Breast epithelium (tissue), 4 donors: ENCODE data around the gene MAPK11. TPM values are rescaled to one million over a fixed set of nuclear protein-coding genes. Genes with fewer than 3 reads are reported as not detected.

Experiments used
- DNase-seq, 2 donors: peaks; one replicate each; pipeline ENCODE4 v3.0.0-alpha.2; 2019; ENCODE audit warnings: low spot score in 2 of 2
- H3K27ac ChIP-seq, 2 donors: fragments of 200-600 bp; sonication (generic) in 1 of 2; one replicate each; pipeline ENCODE4 v1.5.1; 2016 to 2019; ENCODE audit warnings: mild to moderate bottlenecking in 1 of 2
- H3K27me3 ChIP-seq, 2 donors: fragments of 200-600 bp; sonication (generic) in 1 of 2; one replicate each; pipeline versions ENCODE4 v1.5.1 to v1.6.0; 2017 to 2019; ENCODE audit warnings: control low read depth in 1 of 2, mild to moderate bottlenecking in 1 of 2
- H3K36me3 ChIP-seq: fragments of 200-600 bp; one replicate; pipeline ENCODE4 v1.5.1; 2019
- H3K4me1 ChIP-seq, 2 donors: fragments of 200-600 bp; sonication (generic); one replicate each; pipeline ENCODE4 v1.5.1; 2016 to 2019; ENCODE audit warnings: control low read depth in 1 of 2
- H3K4me3 ChIP-seq, 3 donors: fragments of 200-600 bp; sonication (generic); 1 replicate in 2 of 3; 2 replicates in 1 of 3; pipeline ENCODE4 v1.5.1; 2016 to 2019; ENCODE audit warnings: mild to moderate bottlenecking in 3 of 3, moderate library complexity in 2 of 3
- H3K9me3 ChIP-seq, 2 donors: fragments of 200-600 bp; sonication (generic) in 1 of 2; one replicate each; pipeline ENCODE4 v1.5.1; 2016 to 2019; ENCODE audit warnings: control low read depth in 1 of 2
- CTCF ChIP-seq, 3 donors: fragments of 450-650 bp; IDR thresholded peaks; one replicate each; pipeline ENCODE4 v1.5.1; 2016 to 2017; ENCODE audit warnings: antibody characterized with exemption in 3 of 3, mild to moderate bottlenecking in 3 of 3, moderate library complexity in 3 of 3
- POLR2A ChIP-seq: fragments of 450-650 bp; IDR thresholded peaks from one replicate; pipeline ENCODE4 v1.6.1; 2016; ENCODE audit warnings: antibody characterized with exemption, mild to moderate bottlenecking, moderate library complexity
- POLR2AphosphoS5 ChIP-seq, 3 donors: sonication (generic); formaldehyde crosslinking; IDR thresholded peaks; one replicate each; pipeline ENCODE4 v1.6.1; 2017; ENCODE audit warnings: antibody characterized with exemption in 3 of 3
- intact Hi-C: fragments of 100-400 bp; cut with DNase I; formaldehyde crosslinking; loops from one replicate; pipeline ENCODE4 v1.15.1; 2023; ENCODE audit warnings: low total_unique reads
- total RNA-seq, 3 donors: library from RNA; depleted of rRNA; stranded (reverse); fragments of >200 nt; gene quantifications; one replicate each; pipeline ENCODE4 v1.1.0, GENCODE V29; 2016

Gene MAPK11
- total RNA-seq, 3 donors from 2014 or later: 5.7 to 16.5 (median 13.4) TPM

DNA sequence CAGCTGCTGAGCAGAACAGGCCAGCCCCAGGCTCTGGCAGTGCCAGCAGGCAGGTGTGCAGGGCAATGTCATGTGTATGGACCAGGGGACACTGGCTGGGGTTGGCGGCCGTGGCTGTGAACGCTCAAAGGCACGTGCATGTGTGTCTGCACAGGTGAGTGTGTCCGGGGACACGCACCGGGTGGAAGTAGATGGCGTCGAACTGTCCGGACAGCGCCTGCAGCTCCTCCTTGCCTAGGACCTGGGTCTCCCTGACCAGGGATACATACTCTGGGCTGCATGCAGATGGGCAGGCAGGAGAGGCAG lies 20.0 kb downstream of the MAPK11 start:
- no peak for DNase-seq
- Histone ChIP-seq H3K9me3 (no peaks in the 10 kb centered on the region), H3K4me1 (peaks cover 17 to 18% of the 10 kb centered on the region in 2 donors), H3K4me3 (peak overlapping the region; percentile 71 to 74 (median 71)), H3K27me3 (no peaks in the 10 kb centered on the region), H3K27ac (no peak overlapping the region), H3K36me3 (no peaks in the 10 kb centered on the region)
- intact Hi-C loops: loop anchor here (10.0 kb wide), 1 partner anchor 255 kb away; the partner anchor contains the start of genes LMF2 and NCAPH2
- no peak for TF ChIP-seq POLR2AphosphoS5 (IDR thresholded peaks at IDR 0.05)
- TF ChIP-seq POLR2A: no peak
- no peak for TF ChIP-seq CTCF (IDR thresholded peaks at IDR 0.05)

- H3K4me3 ChIP-seq: peak overlapping the region in 1 of 3 donors; percentile 74
- peaks cover 17 to 18% of the 10 kb centered on the region in 2 donors for H3K4me1 ChIP-seq
- H3K27ac ChIP-seq: no peak overlapping the region
- DNase-seq: no peak
- intact Hi-C loops: loop anchor here (10.0 kb wide), 1 partner anchor 255 kb away; the partner anchor contains the start of genes LMF2 and NCAPH2
- no peaks in the 10 kb centered on the region for H3K27me3 ChIP-seq
- no peak for TF ChIP-seq CTCF (IDR thresholded peaks at IDR 0.05)
- TF ChIP-seq POLR2A: no peak
- no peak for TF ChIP-seq POLR2AphosphoS5 (IDR thresholded peaks at IDR 0.05)
- H3K9me3 ChIP-seq: no peaks in the 10 kb centered on the region
- no peaks in the 10 kb centered on the region for H3K36me3 ChIP-seq
These were observed 20.6 kb downstream of the MAPK11 start for GRCh38 chr22:50249341-50250248.

DNA sequence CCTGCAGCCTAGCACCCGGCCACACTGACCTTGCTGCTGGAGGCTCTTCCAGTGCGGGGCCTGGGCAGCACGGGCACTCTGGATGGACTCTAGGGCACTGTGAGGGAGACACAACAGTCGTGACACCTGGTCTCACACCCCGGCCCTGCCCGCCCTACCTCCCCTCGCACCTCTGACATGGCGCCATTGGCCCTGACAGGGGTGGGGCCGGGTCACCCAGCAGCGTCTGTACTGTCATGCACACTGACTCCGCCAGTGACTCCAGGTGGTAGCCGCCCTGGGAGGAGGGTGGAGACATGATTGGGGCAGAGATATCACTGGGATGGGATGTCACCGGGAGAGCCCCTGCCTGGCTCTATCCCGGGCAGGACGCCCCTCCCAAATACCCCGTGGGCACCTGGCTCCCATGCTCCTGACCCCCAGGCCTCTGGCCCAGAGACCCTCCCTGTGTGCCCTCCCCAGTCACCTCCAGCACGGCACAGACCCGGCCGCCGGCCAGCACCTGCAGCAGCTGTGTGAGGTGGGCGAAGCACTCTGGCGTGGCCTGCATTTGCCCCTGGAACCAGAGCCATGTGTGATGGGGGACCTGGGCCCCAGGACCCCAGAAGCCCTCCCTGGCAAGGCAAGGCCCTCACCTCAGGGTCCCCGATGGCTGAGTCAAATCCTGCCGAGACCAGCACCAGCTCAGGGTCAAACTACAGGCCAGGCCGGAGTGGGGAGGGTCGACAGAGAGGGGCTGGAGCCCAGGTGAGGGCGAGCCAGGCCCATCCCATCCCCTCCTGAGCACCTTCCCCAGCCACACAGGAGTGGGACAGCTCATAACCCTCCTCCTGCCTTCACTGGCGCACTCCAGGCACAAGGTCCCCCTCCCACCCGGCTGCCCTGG lies 21.7 kb downstream of the MAPK11 start:
- Histone ChIP-seq H3K27ac (no peak overlapping the region), H3K9me3 (no peaks in the 10 kb centered on the region), H3K4me3 (no peak overlapping the region), H3K36me3 (no peaks in the 10 kb centered on the region), H3K4me1 (peaks cover 17 to 18% of the 10 kb centered on the region in 2 donors), H3K27me3 (no peaks in the 10 kb centered on the region)
- no peak for DNase-seq
- intact Hi-C loops: no loop called here
- TF ChIP-seq CTCF (IDR thresholded peaks at IDR 0.05): no peak
- no peak for TF ChIP-seq POLR2A
- TF ChIP-seq POLR2AphosphoS5 (IDR thresholded peaks at IDR 0.05): no peak

DNA sequence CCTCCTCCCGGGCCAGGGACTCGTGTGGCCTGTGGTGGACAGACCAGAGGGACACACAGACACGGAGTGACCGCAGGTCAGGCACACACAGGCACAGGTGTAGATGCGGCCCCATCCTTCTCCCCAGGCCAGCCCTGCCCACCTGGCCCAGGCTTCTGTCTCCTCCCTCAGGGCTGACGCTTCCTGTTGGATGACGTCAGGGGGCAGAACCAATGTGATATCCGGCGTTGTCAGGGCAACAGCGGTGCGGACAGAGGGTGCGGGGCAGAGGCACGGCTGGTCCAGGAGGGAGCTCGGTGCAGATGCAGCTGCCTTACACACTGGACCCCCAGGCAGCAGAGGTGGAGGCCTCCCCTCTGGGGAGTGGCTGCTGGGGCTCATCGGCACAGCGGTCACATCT lies 22.4 kb downstream of the MAPK11 start:
- intact Hi-C loops: no loop called here
- no peak overlapping the region for H3K27ac ChIP-seq
- no peak overlapping the region for H3K4me3 ChIP-seq
- H3K36me3 ChIP-seq: no peaks in the 10 kb centered on the region
- H3K9me3 ChIP-seq: no peaks in the 10 kb centered on the region
- H3K27me3 ChIP-seq: no peaks in the 10 kb centered on the region
- peaks cover 17 to 21% of the 10 kb centered on the region in 2 donors for H3K4me1 ChIP-seq
- TF ChIP-seq POLR2AphosphoS5 (IDR thresholded peaks at IDR 0.05) (no peak), CTCF (IDR thresholded peaks at IDR 0.05) (no peak), POLR2A (no peak)
- DNase-seq: no peak
